SK-N-SH treated with all-trans-retinoic acid at 6 μM for 48 hours (cell line): ENCODE measurements around the gene VRK3.

Source experiments
- ATAC-seq: fragments of 200-7000 bp; cut with Tn5 transposase; 3 replicates; pipeline ENCODE4 v1.9.1; 2020; ENCODE audit warnings: mild to moderate bottlenecking, moderate library complexity
- ARNTL ChIP-seq: fragments of 450-650 bp; formaldehyde crosslinking; IDR thresholded peaks from 2 replicates; pipeline ENCODE4 v1.5.0; 2020; ENCODE audit warnings: low read depth, mild to moderate bottlenecking, moderate library complexity, borderline replicate concordance
- BACH2 ChIP-seq: fragments of 250-450 bp; sonication (Bioruptor Pico); IDR thresholded peaks from 2 replicates; pipeline ENCODE4 v1.9.0; 2021; ENCODE audit warnings: mild to moderate bottlenecking, borderline replicate concordance
- CREB5 ChIP-seq: fragments of 250-450 bp; sonication (Bioruptor Pico); IDR thresholded peaks from 2 replicates; pipeline ENCODE4 v1.5.1; 2020; ENCODE audit warnings: low read depth, mild to moderate bottlenecking, moderate library complexity
- CSRNP3 ChIP-seq: fragments of 250-450 bp; sonication (Bioruptor Pico); IDR thresholded peaks from 2 replicates; pipeline ENCODE4 v1.5.1; 2021; ENCODE audit warnings: mild to moderate bottlenecking, moderate library complexity
- ESRRG ChIP-seq: fragments of 250-450 bp; sonication (Bioruptor Pico); IDR thresholded peaks from 2 replicates; pipeline ENCODE4 v1.6.1; 2021; ENCODE audit warnings: mild to moderate bottlenecking
- ISL1 ChIP-seq: fragments of 250-450 bp; sonication (Bioruptor Pico); IDR thresholded peaks from 2 replicates; pipeline ENCODE4 v2.1.2; 2022; ENCODE audit warnings: mild to moderate bottlenecking, moderate library complexity
- PATZ1 ChIP-seq: fragments of 250-450 bp; sonication (Bioruptor Pico); IDR thresholded peaks from 2 replicates; pipeline ENCODE4 v1.8.0; 2020; ENCODE audit warnings: mild to moderate bottlenecking, moderate library complexity, borderline replicate concordance
- POU6F1 ChIP-seq: fragments of 250-450 bp; sonication (Bioruptor Pico); IDR thresholded peaks from 2 replicates; pipeline ENCODE4 v1.8.0; 2021; ENCODE audit warnings: low read depth, mild to moderate bottlenecking, moderate library complexity, borderline replicate concordance
- PPARA ChIP-seq: fragments of 250-450 bp; sonication (Bioruptor Pico); IDR thresholded peaks from 2 replicates; pipeline ENCODE4 v1.5.0; 2020; ENCODE audit warnings: mild to moderate bottlenecking, borderline replicate concordance
- RARB ChIP-seq: fragments of 250-450 bp; sonication (Bioruptor Pico); IDR thresholded peaks from 2 replicates; pipeline ENCODE4 v1.8.0; 2021; ENCODE audit warnings: mild to moderate bottlenecking, moderate library complexity
- TCF4 ChIP-seq: fragments of 250-450 bp; sonication (Bioruptor Pico); IDR thresholded peaks from 2 replicates; pipeline ENCODE4 v1.8.0; 2021; ENCODE audit warnings: mild to moderate bottlenecking, moderate library complexity, borderline replicate concordance
- TOX ChIP-seq: fragments of 250-450 bp; sonication (Bioruptor Pico); IDR thresholded peaks from 2 replicates; pipeline ENCODE4 v1.8.0; 2021; ENCODE audit warnings: mild to moderate bottlenecking, moderate library complexity, borderline replicate concordance
- TSHZ2 ChIP-seq: fragments of 250-450 bp; sonication (Bioruptor Pico); IDR thresholded peaks from 2 replicates; pipeline ENCODE4 v1.5.0; 2020; ENCODE audit warnings: mild to moderate bottlenecking, moderate library complexity
- ZC3H10 ChIP-seq: fragments of 250-450 bp; sonication (Bioruptor Pico); IDR thresholded peaks from 2 replicates; pipeline ENCODE4 v1.5.1; 2021; ENCODE audit warnings: mild to moderate bottlenecking, moderate library complexity
- ZFP3 ChIP-seq: fragments of 250-450 bp; sonication (Bioruptor Pico); IDR thresholded peaks from 2 replicates; pipeline ENCODE4 v1.5.0; 2020; ENCODE audit warnings: mild to moderate bottlenecking, moderate library complexity
- ZNF565 ChIP-seq: fragments of 450-650 bp; formaldehyde crosslinking; conservative IDR thresholded peaks from 2 replicates; pipeline ENCODE4 v1.5.0; 2020; ENCODE audit warnings: low read depth, mild to moderate bottlenecking, moderate library complexity
- ZNF8 ChIP-seq: fragments of 450-650 bp; formaldehyde crosslinking; IDR thresholded peaks from 2 replicates; pipeline ENCODE4 v1.5.0; 2020; ENCODE audit warnings: mild to moderate bottlenecking, moderate library complexity

The VRK3 gene

GRCh38 chr19:50002386-50002960, 22.7 kb downstream of the VRK3 start:
- ATAC-seq, result no peak
- no peak for TF ChIP-seq TSHZ2
- TF ChIP-seq TCF4 (CRISPR knock-in tag), result no peak
- no peak for TF ChIP-seq ISL1
- no peak for TF ChIP-seq ZNF8 (CRISPR knock-in tag)
- TF ChIP-seq BACH2 (CRISPR knock-in tag), result no peak
- TF ChIP-seq RARB (CRISPR knock-in tag), result no peak
- no peak for TF ChIP-seq ZNF565

GRCh38 chr19:50001775-50002174, 23.4 kb downstream of the VRK3 start:
- no peak for ATAC-seq
- TF ChIP-seq CREB5 (CRISPR knock-in tag) (no peak), ISL1 (no peak), PATZ1 (no peak), POU6F1 (no peak), ZFP3 (CRISPR knock-in tag) (no peak), ESRRG (CRISPR knock-in tag) (no peak), CSRNP3 (no peak)

- ATAC-seq, result no peak
- TF ChIP-seq PPARA (no peak), PATZ1 (no peak), CREB5 (CRISPR knock-in tag) (no peak), TCF4 (CRISPR knock-in tag) (no peak), TSHZ2 (no peak), CSRNP3 (no peak), ZC3H10 (CRISPR knock-in tag) (no peak), ARNTL (CRISPR knock-in tag) (no peak), TOX (CRISPR knock-in tag) (no peak)
These were observed 24.2 kb downstream of the VRK3 start for GRCh38 chr19:50000841-50001557.
